ENCODE results near the gene DPF1. TPM values are rescaled to one million over a fixed set of nuclear protein-coding genes. Genes with fewer than 3 reads are reported as not detected.
"Not testable (repeated sequence)": the region's sequence is repeated elsewhere in the genome, so short reads cannot be mapped to it uniquely, and the experiment has no call there.

DPF1 gene
- total RNA-seq, 1 donor from 2014 or later: 1.5 TPM

- no peak for TF ChIP-seq CTCF (IDR thresholded peaks at IDR 0.05; ENCODE audit: insufficient read depth, low read length, poor library complexity, severe bottlenecking)
- Histone ChIP-seq H3K4me3 (ENCODE audit: low read depth, low read length) (no peak overlapping the region), H3K36me3 (ENCODE audit: control insufficient read depth, insufficient read depth, low read length) (no peaks in the 10 kb centered on the region), H3K27me3 (ENCODE audit: control insufficient read depth, insufficient read depth, low read length) (no peaks in the 10 kb centered on the region)
- no peak for DNase-seq (ENCODE audit: low read depth)
Observed at GRCh38 chr19:38262585-38263268, 38.7 kb upstream of the DPF1 start.

GRCh38 chr19:38261942-38262341, 37.9 kb upstream of the DPF1 start:
- not testable (repeated sequence) for DNase-seq (ENCODE audit: low read depth); H3K36me3 ChIP-seq (ENCODE audit: control insufficient read depth, insufficient read depth, low read length); H3K4me3 ChIP-seq (ENCODE audit: low read depth, low read length); H3K27me3 ChIP-seq (ENCODE audit: control insufficient read depth, insufficient read depth, low read length)

GRCh38 chr19:38255383-38256014, 31.5 kb upstream of the DPF1 start:
- no peak for TF ChIP-seq CTCF (IDR thresholded peaks at IDR 0.05; ENCODE audit: insufficient read depth, low read length, poor library complexity, severe bottlenecking)
- Histone ChIP-seq H3K4me3 (ENCODE audit: low read depth, low read length) (peak overlapping the region; percentile 45), H3K36me3 (ENCODE audit: control insufficient read depth, insufficient read depth, low read length) (no peaks in the 10 kb centered on the region), H3K27me3 (ENCODE audit: control insufficient read depth, insufficient read depth, low read length) (no peaks in the 10 kb centered on the region)
- no peak for DNase-seq (ENCODE audit: low read depth)

DNA sequence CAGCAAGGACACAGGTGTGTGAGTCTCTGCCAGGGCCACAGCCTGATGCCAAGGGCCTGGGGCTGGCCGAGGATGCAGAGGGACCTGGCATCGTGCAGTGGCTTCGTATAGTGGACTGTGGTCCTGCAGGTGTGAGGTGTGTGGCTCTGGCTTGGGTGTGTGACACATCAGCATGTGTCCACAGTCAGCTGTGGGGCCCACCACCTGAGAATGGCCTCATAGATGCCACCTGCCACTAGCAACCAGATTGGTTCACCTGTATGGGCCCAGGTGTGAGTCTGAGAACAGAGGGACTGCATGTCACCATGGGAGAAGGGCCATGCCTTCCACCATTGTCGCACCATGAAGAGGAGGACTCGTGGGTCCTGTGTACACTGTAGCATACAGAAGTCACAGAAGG, 29.8 kb upstream of the DPF1 start:
- H3K36me3 ChIP-seq (ENCODE audit: control insufficient read depth, insufficient read depth, low read length): no peaks in the 10 kb centered on the region
- H3K27me3 ChIP-seq (ENCODE audit: control insufficient read depth, insufficient read depth, low read length): no peaks in the 10 kb centered on the region
- TF ChIP-seq CTCF (IDR thresholded peaks at IDR 0.05; ENCODE audit: insufficient read depth, low read length, poor library complexity, severe bottlenecking): no peak
- no peak overlapping the region for H3K4me3 ChIP-seq (ENCODE audit: low read depth, low read length)
- no peak for DNase-seq (ENCODE audit: low read depth)

DNA sequence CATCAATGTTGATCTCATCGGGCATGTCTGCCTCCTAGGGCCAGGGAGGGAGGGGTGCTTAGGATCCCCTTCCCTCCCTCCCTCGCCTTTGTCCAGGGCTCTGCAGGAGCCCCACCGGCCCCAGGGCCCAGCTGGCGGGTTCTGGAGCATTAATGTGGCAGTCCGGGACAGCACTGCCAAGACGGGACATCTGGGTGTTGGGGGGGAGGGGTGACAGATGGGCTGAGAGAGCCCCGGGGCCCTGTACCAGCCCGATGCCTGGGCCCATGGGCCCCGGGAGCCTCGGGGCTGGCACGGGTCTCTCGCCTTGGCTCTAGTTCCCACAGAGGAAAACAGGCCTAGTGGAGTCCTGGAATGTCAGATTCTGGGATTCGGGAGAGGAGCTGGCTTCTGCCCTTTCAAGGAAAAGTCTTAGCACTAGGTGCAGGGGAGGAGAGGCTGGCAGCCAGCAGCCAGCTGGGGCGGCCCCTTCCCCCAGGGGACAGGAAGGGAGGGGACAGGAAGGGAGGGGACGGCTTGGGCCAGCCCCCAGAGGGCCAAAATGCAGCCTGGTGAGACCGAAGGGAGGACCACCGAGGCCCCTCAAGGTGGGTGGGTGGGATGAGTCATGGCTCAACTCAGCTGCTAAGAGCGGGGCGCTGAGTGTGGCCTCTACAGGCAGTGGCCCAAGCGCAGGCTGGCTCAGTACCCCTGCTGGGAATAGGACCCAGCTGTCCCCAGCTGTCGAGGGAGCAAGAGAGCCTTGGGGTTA, 29.1 kb upstream of the DPF1 start:
- no peak for DNase-seq (ENCODE audit: low read depth)
- no peak for TF ChIP-seq CTCF (IDR thresholded peaks at IDR 0.05; ENCODE audit: insufficient read depth, low read length, poor library complexity, severe bottlenecking)
- Histone ChIP-seq H3K36me3 (ENCODE audit: control insufficient read depth, insufficient read depth, low read length) (no peaks in the 10 kb centered on the region), H3K27me3 (ENCODE audit: control insufficient read depth, insufficient read depth, low read length) (no peaks in the 10 kb centered on the region), H3K4me3 (ENCODE audit: low read depth, low read length) (no peak overlapping the region)

DNA sequence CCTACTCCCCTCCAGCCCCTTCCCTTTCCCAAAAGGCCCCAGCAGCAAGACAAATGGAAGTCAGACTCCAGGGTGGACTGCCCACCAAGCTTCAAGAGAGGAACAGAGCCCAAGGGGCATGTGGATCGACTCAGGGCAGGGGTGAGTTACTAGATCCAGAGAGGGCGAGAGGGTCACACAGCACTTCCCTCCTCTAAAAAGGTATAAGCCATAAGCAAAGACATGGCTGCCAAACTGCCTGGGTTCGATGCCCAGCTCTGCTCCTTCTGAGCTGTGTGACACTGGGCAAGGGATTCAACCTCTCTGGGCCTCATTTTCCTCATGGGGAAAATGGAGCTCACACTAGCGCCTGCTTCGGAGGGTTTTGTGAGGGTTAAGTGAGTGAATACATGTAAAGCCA, 28.4 kb upstream of the DPF1 start:
- Histone ChIP-seq H3K36me3 (ENCODE audit: control insufficient read depth, insufficient read depth, low read length) (no peaks in the 10 kb centered on the region), H3K27me3 (ENCODE audit: control insufficient read depth, insufficient read depth, low read length) (no peaks in the 10 kb centered on the region), H3K4me3 (ENCODE audit: low read depth, low read length) (no peak overlapping the region)
- no peak for DNase-seq (ENCODE audit: low read depth)
- TF ChIP-seq CTCF (IDR thresholded peaks at IDR 0.05; ENCODE audit: insufficient read depth, low read length, poor library complexity, severe bottlenecking): no peak
